HepG2 (cell line): Measurements from ENCODE around the gene SPANXD. TPM values are rescaled to one million over a fixed set of nuclear protein-coding genes. Genes with fewer than 3 reads are reported as not detected.
"Not testable (repeated sequence)": the region's sequence is repeated elsewhere in the genome, so short reads cannot be mapped to it uniquely, and the experiment has no call there.

ENCODE experiments used
- ATAC-seq: fragments of 200-7000 bp; cut with Tn5 transposase; 3 replicates; pipeline ENCODE4 v1.9.1; 2020; ENCODE audit warnings: mild to moderate bottlenecking, moderate library complexity
- Bru-seq: library from RNA; stranded (reverse); fragments of 400-500 nt; gene quantifications from one replicate; lab custom pipeline; 2021; lab: Mats Ljungman, UMichigan
- BruChase-seq, 2 experiments: library from RNA; stranded (reverse); fragments of 400-500 nt; gene quantifications; one replicate each; lab custom pipeline; 2021; lab: Mats Ljungman, UMichigan
- BruUV-seq: library from RNA; stranded (reverse); fragments of 400-500 nt; replicated peaks from 2 replicates; lab custom pipeline; 2021; lab: Mats Ljungman, UMichigan
- CTCF ChIA-PET: fragments of 300-600 bp; formaldehyde crosslinking; extraction: SDS; loops from one replicate; lab custom pipeline; 2021; ENCODE audit warnings: low total read pairs, inconsistent platforms, low intra/inter-chr PET ratio; lab: Yijun Ruan, JAX
- POLR2A ChIA-PET: fragments of 350-600 bp; sonication (Branson Sonifier 250); formaldehyde crosslinking; loops from one replicate; lab custom pipeline; 2020; ENCODE audit warnings: antibody characterized with exemption, inconsistent platforms; lab: Yijun Ruan, JAX
- DNase-seq: peaks from one replicate; pipeline ENCODE4 v3.0.0-alpha.2; 2015; ENCODE audit warnings: low spot score
- FAIRE-seq: peaks from 3 replicates; lab custom pipeline; 2011; peaks lifted over from hg19 to GRCh38; lab: Jason Lieb, UNC
- H2AFZ ChIP-seq: one replicate; pipeline ENCODE4 v1.6.1; 2011; ENCODE audit warnings: low read length, inconsistent platforms
- H3K27ac ChIP-seq: fragments of 300-600 bp; 3 replicates; pipeline ENCODE4 v1.8.0; 2011; ENCODE audit warnings: mixed run types, mild to moderate bottlenecking, mixed read lengths, low read length, inconsistent platforms; ENCODE audit not compliant: insufficient read depth; ENCODE audit errors: extremely low read length
- H3K27me3 ChIP-seq, 2 experiments: fragments of 200-600 bp in 1 of 2; 2 replicates in 1 of 2; 3 replicates in 1 of 2; pipeline versions ENCODE4 v1.6.0 to v1.8.0; 2011; ENCODE audit warnings: low read length in 2 of 2, mild to moderate bottlenecking in 2 of 2, moderate library complexity in 2 of 2, inconsistent platforms in 1 of 2; ENCODE audit not compliant: insufficient read depth in 2 of 2, control insufficient read depth in 1 of 2
- H3K36me3 ChIP-seq, 2 experiments: fragments of 200-600 bp in 1 of 2; replicated peaks in 1 of 2; 2 replicates in 1 of 2; 3 replicates in 1 of 2; pipeline versions ENCODE4 v1.5.1 to v1.8.0; 2011; ENCODE audit warnings: low read length in 2 of 2, inconsistent platforms in 1 of 2; ENCODE audit not compliant: insufficient read depth in 2 of 2, control insufficient read depth in 1 of 2
- H3K4me1 ChIP-seq: 2 replicates; pipeline ENCODE4 v1.5.1; 2012; ENCODE audit warnings: low read length, inconsistent platforms; ENCODE audit not compliant: insufficient read depth
- H3K4me2 ChIP-seq: 2 replicates; pipeline ENCODE4 v1.6.0; 2011; ENCODE audit warnings: low read depth, low read length, inconsistent platforms
- H3K4me3 ChIP-seq, 3 experiments: fragments of 200-600 bp in 1 of 3; sonication (generic), shearing (Covaris generic) in 1 of 3; replicated peaks in 1 of 3; 2 replicates each; pipeline ENCODE4 v1.5.1; 2011 to 2016; ENCODE audit warnings: low read length in 3 of 3, inconsistent platforms in 2 of 3, low read depth in 2 of 3, mild to moderate bottlenecking in 2 of 3, control low read depth in 1 of 3, mixed read lengths in 1 of 3; ENCODE audit not compliant: insufficient read depth in 1 of 3
- H3K79me2 ChIP-seq: one replicate; pipeline ENCODE4 v1.6.1; 2011; ENCODE audit warnings: low read length, inconsistent platforms; ENCODE audit not compliant: insufficient read depth
- H3K9ac ChIP-seq: 2 replicates; pipeline ENCODE4 v1.6.0; 2011; ENCODE audit warnings: mild to moderate bottlenecking, low read depth, low read length, inconsistent platforms; ENCODE audit not compliant: insufficient read depth
- H3K9me3 ChIP-seq: 2 replicates; pipeline ENCODE4 v1.5.1; 2012; ENCODE audit warnings: mild to moderate bottlenecking, low read length
- H4K20me1 ChIP-seq: 2 replicates; pipeline ENCODE4 v1.6.0; 2011; ENCODE audit warnings: inconsistent platforms, mild to moderate bottlenecking, low read length, moderate library complexity; ENCODE audit not compliant: insufficient read depth
- ZNF674 ChIP-seq: sonication (generic); formaldehyde crosslinking; IDR thresholded peaks from 2 replicates; pipeline ENCODE4 v1.5.0; 2020; ENCODE audit warnings: low read depth, mild to moderate bottlenecking, missing genetic modification reagents
- ZNF678 ChIP-seq: sonication (generic); formaldehyde crosslinking; IDR thresholded peaks from 2 replicates; pipeline ENCODE4 v1.4.0; 2020; ENCODE audit warnings: mild to moderate bottlenecking, missing genetic modification reagents
- WGBS: methylation state at CpG from one replicate; pipeline ENCODE4 v1.1.6; 2017; ENCODE audit warnings: low lambda C conversion rate; 5-methylcytosine and 5-hydroxymethylcytosine counted together
- in situ Hi-C: cut with HindIII; loops from 2 replicates; pipeline ENCODE4 v1.10.0; 2017; ENCODE audit warnings: low pct_unique_long_range_greater_than_20kb; ENCODE audit not compliant: extremely low pct_ligation_motif_present
- intact Hi-C: fragments of 100-400 bp; cut with micrococcal nuclease; formaldehyde crosslinking; loops from one replicate; pipeline ENCODE4 v1.10.0; 2022; ENCODE audit not compliant: unreplicated experiment
- long read RNA-seq, 2 experiments: library from RNA in 1 of 2; library from polyadenylated mRNA in 1 of 2; stranded (forward) in 1 of 2; unstranded in 1 of 2; transcript quantifications; one replicate each; pipeline ENCODE4 v2.0.0, GENCODE V29; 2019 to 2022
- polyA minus RNA-seq, 3 experiments: library from RNA; depleted of rRNA, polyadenylated mRNA; stranded (reverse); fragments of >200 nt; gene quantifications; 2 replicates each; pipeline ENCODE4 v1.2.3, GENCODE V29; 2011; ENCODE audit warnings: low replicate concordance in 1 of 3
- polyA plus RNA-seq, 8 experiments: library from polyadenylated mRNA; depleted of rRNA in 3 of 8; stranded (reverse) in 7 of 8; unstranded in 1 of 8; fragments of >200 nt; fragmentation: Illumina TruSeq in 4 of 8; extraction: Trizol in 4 of 8; gene quantifications; 2 replicates each; pipeline versions ENCODE4 v1.2.1 to v1.2.3, GENCODE V29; 2011 to 2016; ENCODE audit warnings: low read depth in 4 of 8, missing spikeins in 1 of 8, mixed read lengths in 1 of 8; ENCODE audit not compliant: insufficient read depth in 1 of 8
- total RNA-seq, 5 experiments: library from RNA; depleted of rRNA; stranded (reverse); fragments of >200 nt; fragmentation: Illumina TruSeq; extraction: Trizol; gene quantifications; 2 replicates each; pipeline ENCODE4 v1.2.3, GENCODE V29; 2016; ENCODE audit warnings: low read depth in 1 of 5

Gene SPANXD, protein sequence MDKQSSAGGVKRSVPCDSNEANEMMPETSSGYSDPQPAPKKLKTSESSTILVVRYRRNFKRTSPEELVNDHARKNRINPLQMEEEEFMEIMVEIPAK
- total RNA-seq (2016; rRNA removed; fragmentation: Illumina TruSeq; extraction: Trizol) = not detected in 2 replicates
- total RNA-seq (2016; cell fraction: cytosol; rRNA removed; fragmentation: Illumina TruSeq; extraction: Trizol; ENCODE audit: low read depth) = not detected in 2 replicates
- not detected in 2 replicates for total RNA-seq (2016; cell fraction: insoluble cytoplasmic fraction; rRNA removed; fragmentation: Illumina TruSeq; extraction: Trizol)
- not detected in 2 replicates for total RNA-seq (2016; cell fraction: membrane; rRNA removed; fragmentation: Illumina TruSeq; extraction: Trizol)
- not detected in 2 replicates for total RNA-seq (2016; cell fraction: nucleus; rRNA removed; fragmentation: Illumina TruSeq; extraction: Trizol)
- not detected in 2 replicates for polyA plus RNA-seq (2011; rRNA removed)
- polyA plus RNA-seq (2011; cell fraction: cytosol; rRNA removed) = not detected in 2 replicates
- not detected in 2 replicates for polyA plus RNA-seq (2011; cell fraction: nucleus; rRNA removed)
- not detected in 2 replicates for polyA plus RNA-seq (2012)
- not detected in 2 replicates for polyA plus RNA-seq (2016; cell fraction: cytosol; fragmentation: Illumina TruSeq; extraction: Trizol; ENCODE audit: low read depth)
- polyA plus RNA-seq (2016; cell fraction: insoluble cytoplasmic fraction; fragmentation: Illumina TruSeq; extraction: Trizol; ENCODE audit: low read depth) = not detected in 2 replicates
- polyA plus RNA-seq (2016; cell fraction: membrane; fragmentation: Illumina TruSeq; extraction: Trizol; ENCODE audit: low read depth) = not detected in 2 replicates
- not detected in 2 replicates for polyA plus RNA-seq (2016; cell fraction: nucleus; fragmentation: Illumina TruSeq; extraction: Trizol; ENCODE audit: insufficient read depth, low read depth)
- not detected in 2 replicates for polyA minus RNA-seq (2011; rRNA and poly(A)+ RNA removed; ENCODE audit: low replicate concordance)
- not detected in 2 replicates for polyA minus RNA-seq (2011; cell fraction: cytosol; rRNA and poly(A)+ RNA removed)
- polyA minus RNA-seq (2011; cell fraction: nucleus; rRNA and poly(A)+ RNA removed) = not detected in 2 replicates
- Bru-seq, nascent RNA = not detected
- not detected for BruChase-seq, experiment 1, labeled RNA remaining after a 6-hour chase
- BruChase-seq, experiment 2, labeled RNA remaining after a 2-hour chase = not detected
- long read RNA-seq, experiment 1 = 0 reads
- long read RNA-seq, experiment 2 = 0 reads

DNA sequence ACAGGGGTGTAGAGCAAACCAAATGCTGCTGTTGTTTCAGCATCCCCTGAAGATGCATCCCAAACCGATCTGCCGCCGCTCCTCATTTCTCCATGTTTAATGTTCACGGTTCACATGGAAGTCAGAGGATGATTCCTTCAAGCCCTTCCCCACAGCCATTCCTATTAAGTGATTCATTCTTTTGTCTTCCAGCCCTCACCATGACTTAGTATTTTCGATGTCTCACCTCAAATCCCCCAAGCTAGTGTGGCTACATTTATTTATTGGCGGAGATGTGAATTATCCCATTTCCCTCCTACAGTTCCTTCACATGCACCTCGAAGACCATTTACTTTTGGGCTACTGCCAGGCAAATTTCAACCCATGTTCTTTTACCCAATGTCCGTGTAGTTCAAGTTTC, at the start of gene SPANXD:
Gene SPANXD (minus strand): TSS at position 101 of the 400 bp plus-strand sequence. CDS start 334 bp downstream, outside the sequence.
- H3K36me3 ChIP-seq, H3K9me3 ChIP-seq, H2AFZ ChIP-seq, H3K4me1 ChIP-seq, H3K4me3 ChIP-seq, H3K4me2 ChIP-seq, H3K27ac ChIP-seq, H3K9ac ChIP-seq, DNase-seq, POLR2A ChIA-PET, BruUV-seq, ATAC-seq, intact Hi-C loops, in situ Hi-C loops, H3K79me2 ChIP-seq, H3K27me3 ChIP-seq, H4K20me1 ChIP-seq, FAIRE-seq, CTCF ChIA-PET: not testable (repeated sequence)
- WGBS = 5% methylated on average over 2 of the region's 8 CpGs

DNA sequence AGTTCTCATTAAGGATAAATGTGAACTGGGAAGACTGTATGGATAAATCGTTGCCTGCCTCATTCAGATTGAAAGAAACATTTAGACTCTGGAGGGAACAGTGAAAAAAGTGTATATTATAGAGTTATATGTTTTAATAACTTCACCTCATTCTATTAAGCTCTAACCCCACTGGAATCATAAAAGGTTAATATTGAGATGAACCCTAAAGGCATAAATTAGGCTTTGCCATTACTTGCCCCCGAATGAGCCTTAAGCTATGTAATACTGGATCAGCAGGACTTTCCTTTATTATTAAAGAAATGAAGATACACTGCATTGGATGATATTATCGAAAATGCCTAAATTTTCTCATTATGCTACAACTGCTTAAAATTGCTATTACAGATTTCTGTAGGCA, 44.1 kb upstream of the SPANXD start:
- DNase-seq (no peak), ATAC-seq (no peak), FAIRE-seq (no peak)
- Histone ChIP-seq H3K4me2 (no peak overlapping the region), H3K4me3 (no peak overlapping the region), H3K27ac (no peak overlapping the region), H3K9me3 (peaks cover 7% of the 10 kb centered on the region), H3K4me1 (no peaks in the 10 kb centered on the region), H2AFZ (no peak overlapping the region), H3K27me3 (no peaks in the 10 kb centered on the region), H4K20me1 (no peaks in the 10 kb centered on the region)
- BruUV-seq = no TSS peak
- POLR2A ChIA-PET = no interaction called here
- no peak for TF ChIP-seq ZNF678 (CRISPR knock-in tag)
- TF ChIP-seq ZNF674 (CRISPR knock-in tag) = no peak
- TF ChIP-seq, all 625 proteins: peak for 0
- WGBS = 6% methylated on average over 3 of the region's 3 CpGs
- H3K9ac ChIP-seq = no peak overlapping the region
- H3K79me2 ChIP-seq = no peaks in the 10 kb centered on the region
- no peaks in the 10 kb centered on the region for H3K36me3 ChIP-seq
- in situ Hi-C loops (no loop called here), intact Hi-C loops (no loop called here)
- CTCF ChIA-PET = no interaction called here
